Measurements from ENCODE around the gene SOCS4. TPM values are rescaled to one million over a fixed set of nuclear protein-coding genes. Genes with fewer than 3 reads are reported as not detected.

The SOCS4 gene
- total RNA-seq, 4 donors from 2014 or later: 25.4 to 45.0 (median 37.9) TPM

DNA sequence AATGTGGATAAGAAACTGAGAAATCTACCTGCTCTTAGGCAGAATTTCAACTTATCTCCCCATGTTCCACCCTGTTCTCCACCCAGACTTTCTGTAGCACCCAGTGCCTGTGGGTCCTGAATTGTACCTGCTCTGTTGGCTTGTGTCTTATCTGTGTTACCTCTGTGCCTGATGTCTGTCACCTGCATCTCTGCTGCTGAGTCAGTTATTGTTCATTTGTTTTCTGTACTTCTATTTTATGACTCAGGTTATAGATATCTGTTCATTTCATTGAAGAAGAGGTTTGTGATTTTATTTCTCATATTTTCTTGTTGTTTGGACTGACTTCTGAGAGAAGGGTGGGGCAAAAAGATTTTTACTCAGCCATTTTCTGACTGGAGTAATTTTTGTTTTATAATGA lies 11.7 kb downstream of the SOCS4 start:
- Histone ChIP-seq H3K4me3 (no peak overlapping the region), H3K27me3 (no peaks in the 10 kb centered on the region), H3K36me3 (peaks cover 0 to 51% of the 10 kb centered on the region in 2 donors), H3K27ac (no peak overlapping the region), H3K9me3 (no peaks in the 10 kb centered on the region), H3K4me1 (no peaks in the 10 kb centered on the region)
- TF ChIP-seq EP300 (IDR thresholded peaks at IDR 0.05): no peak
- TF ChIP-seq POLR2AphosphoS5 (IDR thresholded peaks at IDR 0.05): no peak
- no peak for TF ChIP-seq POLR2A (IDR thresholded peaks at IDR 0.05)
- TF ChIP-seq, protein P1, sequence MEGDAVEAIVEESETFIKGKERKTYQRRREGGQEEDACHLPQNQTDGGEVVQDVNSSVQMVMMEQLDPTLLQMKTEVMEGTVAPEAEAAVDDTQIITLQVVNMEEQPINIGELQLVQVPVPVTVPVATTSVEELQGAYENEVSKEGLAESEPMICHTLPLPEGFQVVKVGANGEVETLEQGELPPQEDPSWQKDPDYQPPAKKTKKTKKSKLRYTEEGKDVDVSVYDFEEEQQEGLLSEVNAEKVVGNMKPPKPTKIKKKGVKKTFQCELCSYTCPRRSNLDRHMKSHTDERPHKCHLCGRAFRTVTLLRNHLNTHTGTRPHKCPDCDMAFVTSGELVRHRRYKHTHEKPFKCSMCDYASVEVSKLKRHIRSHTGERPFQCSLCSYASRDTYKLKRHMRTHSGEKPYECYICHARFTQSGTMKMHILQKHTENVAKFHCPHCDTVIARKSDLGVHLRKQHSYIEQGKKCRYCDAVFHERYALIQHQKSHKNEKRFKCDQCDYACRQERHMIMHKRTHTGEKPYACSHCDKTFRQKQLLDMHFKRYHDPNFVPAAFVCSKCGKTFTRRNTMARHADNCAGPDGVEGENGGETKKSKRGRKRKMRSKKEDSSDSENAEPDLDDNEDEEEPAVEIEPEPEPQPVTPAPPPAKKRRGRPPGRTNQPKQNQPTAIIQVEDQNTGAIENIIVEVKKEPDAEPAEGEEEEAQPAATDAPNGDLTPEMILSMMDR (IDR thresholded peaks at IDR 0.05): no peak
- ATAC-seq: no peak

DNA sequence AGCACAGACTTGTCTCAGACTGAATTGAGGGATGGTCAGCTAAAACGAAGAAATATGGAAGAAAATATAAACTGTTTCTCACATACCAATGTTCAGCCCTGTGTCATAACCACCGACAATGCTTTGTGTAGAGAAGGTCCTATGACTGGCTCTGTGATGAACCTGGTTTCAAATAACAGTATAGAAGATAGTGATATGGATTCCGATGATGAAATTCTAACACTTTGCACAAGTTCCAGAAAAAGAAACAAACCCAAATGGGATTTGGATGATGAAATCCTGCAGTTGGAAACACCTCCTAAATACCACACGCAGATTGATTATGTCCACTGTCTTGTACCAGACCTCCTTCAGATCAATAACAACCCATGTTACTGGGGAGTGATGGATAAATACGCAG lies 16.5 kb downstream of the SOCS4 start:
- no peak overlapping the region for H3K4me3 ChIP-seq
- 95 to 96% methylated on average over 5 of the region's 5 CpGs for WGBS, 2 donors (ENCODE audit: low coverage in 1 of 2)
- no peaks in the 10 kb centered on the region for H3K27me3 ChIP-seq
- H3K27ac ChIP-seq: no peak overlapping the region
- no peaks in the 10 kb centered on the region for H3K4me1 ChIP-seq
- ATAC-seq: no peak
- peaks cover 0 to 17% of the 10 kb centered on the region in 2 donors for H3K36me3 ChIP-seq
- no peaks in the 10 kb centered on the region for H3K9me3 ChIP-seq
- TF ChIP-seq, protein P1 (IDR thresholded peaks at IDR 0.05): no peak
- TF ChIP-seq EP300 (IDR thresholded peaks at IDR 0.05) (no peak), POLR2A (IDR thresholded peaks at IDR 0.05) (no peak), POLR2AphosphoS5 (IDR thresholded peaks at IDR 0.05) (no peak)

DNA sequence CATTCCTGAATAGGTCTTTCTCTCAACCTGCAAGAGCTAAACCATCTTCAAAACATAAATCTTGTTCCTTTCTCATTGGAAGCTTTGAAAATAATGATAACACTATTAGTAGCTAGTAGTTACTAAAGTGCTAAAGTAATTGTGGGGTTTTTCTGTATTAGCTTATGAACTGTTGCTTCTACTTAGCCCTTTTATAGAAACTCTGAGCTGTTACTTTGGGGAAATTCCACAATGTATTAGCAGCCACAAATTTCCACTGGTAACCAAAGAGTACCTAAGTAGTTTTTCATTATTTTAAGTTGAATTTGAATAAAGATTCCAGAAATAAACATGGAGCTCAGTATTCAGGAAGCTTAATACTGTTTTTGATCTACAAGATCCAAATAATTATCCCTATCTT lies 18.1 kb downstream of the SOCS4 start:
- no peak for ATAC-seq

DNA sequence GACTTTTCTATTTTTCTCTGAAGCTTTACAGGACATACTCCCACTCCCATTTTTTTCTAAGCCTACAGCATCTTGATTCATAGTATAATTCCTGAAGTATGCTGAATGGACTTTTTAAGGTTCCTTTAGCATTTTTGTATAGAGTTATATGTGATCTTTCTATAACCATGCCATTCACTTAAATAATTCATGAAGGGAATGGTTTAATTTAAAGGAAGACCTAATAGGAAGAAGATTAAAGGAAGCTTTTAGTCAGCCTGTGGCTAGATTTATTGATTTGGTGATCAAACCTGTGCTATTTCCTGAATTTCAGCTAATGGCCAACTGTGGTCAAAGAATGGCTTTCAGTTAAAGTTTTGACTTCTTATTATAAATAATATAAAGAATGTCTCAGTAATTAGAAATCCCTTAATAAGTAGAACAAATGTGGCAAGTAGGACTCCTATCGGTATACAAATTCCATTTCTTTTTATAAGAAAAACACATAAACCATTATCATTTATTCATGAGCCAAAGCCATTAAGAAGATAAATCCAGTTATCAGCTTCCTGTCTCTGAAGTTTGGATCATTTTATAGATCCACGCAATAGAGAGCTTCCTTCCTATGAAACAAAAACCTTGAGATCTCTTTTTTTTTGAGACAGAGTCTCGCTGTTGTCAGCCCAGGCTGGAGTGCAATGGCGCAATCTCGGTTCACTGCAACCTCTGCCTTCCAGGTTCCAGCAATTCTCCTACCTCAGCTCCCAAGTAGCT lies 20.4 kb downstream of the SOCS4 start:
- no peak overlapping the region for H3K4me3 ChIP-seq
- no peaks in the 10 kb centered on the region for H3K27me3 ChIP-seq
- no peaks in the 10 kb centered on the region for H3K9me3 ChIP-seq
- WGBS, 2 donors (ENCODE audit: low coverage in 1 of 2): 85 to 94% methylated on average over 4 to 5 of the region's 5 CpGs
- H3K4me1 ChIP-seq: peaks cover 0 to 10% (median 5%) of the 10 kb centered on the region in 3 donors
- no peak for ATAC-seq
- TF ChIP-seq POLR2A (IDR thresholded peaks at IDR 0.05) (no peak), POLR2AphosphoS5 (IDR thresholded peaks at IDR 0.05) (no peak), EP300 (IDR thresholded peaks at IDR 0.05) (no peak)
- TF ChIP-seq, protein P1 (IDR thresholded peaks at IDR 0.05): no peak
- H3K36me3 ChIP-seq: peaks cover 0 to 17% of the 10 kb centered on the region in 2 donors
- H3K27ac ChIP-seq: no peak overlapping the region

More for the DNA sequence above, 18.1 kb downstream of the SOCS4 start:
- Histone ChIP-seq H3K4me3 (no peak overlapping the region), H3K36me3 (peaks cover 0 to 17% of the 10 kb centered on the region in 2 donors), H3K27me3 (no peaks in the 10 kb centered on the region), H3K27ac (no peak overlapping the region), H3K9me3 (no peaks in the 10 kb centered on the region), H3K4me1 (no peaks in the 10 kb centered on the region)
- TF ChIP-seq POLR2AphosphoS5 (IDR thresholded peaks at IDR 0.05): no peak
- TF ChIP-seq, protein P1 (IDR thresholded peaks at IDR 0.05): no peak
- TF ChIP-seq EP300 (IDR thresholded peaks at IDR 0.05): no peak
- no peak for TF ChIP-seq POLR2A (IDR thresholded peaks at IDR 0.05)

DNA sequence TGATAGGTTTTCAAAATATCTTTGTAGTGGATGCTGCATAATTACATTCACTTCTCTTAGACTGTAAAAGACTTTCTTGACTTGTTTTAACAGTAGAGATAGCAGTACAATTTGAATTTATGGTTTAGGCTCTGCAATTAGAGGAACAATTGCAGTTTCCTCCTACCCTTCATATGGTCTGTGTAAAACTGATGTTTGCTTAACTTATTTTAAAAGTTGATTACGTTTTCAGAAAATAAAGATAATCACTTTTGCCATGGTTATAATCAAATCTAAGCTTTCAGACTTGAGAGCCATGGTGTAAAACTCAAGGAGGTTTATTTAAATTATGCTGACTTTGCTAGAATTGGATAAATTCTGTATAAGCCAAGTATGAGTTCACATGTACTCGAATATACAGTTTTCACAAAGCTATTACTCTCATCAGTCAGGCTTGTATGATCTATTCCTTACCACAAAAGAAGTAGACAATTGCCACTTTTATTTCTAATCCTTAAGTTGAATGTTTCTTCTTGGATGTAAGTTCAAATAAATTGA lies 21.9 kb downstream of the SOCS4 start:
- no peak overlapping the region for H3K27ac ChIP-seq
- no peak for TF ChIP-seq POLR2A (IDR thresholded peaks at IDR 0.05)
- TF ChIP-seq, protein P1 (IDR thresholded peaks at IDR 0.05): no peak
- TF ChIP-seq EP300 (IDR thresholded peaks at IDR 0.05): no peak
- TF ChIP-seq POLR2AphosphoS5 (IDR thresholded peaks at IDR 0.05): no peak
- H3K4me1 ChIP-seq: peaks cover 4 to 25% (median 15%) of the 10 kb centered on the region in 3 donors
- no peaks in the 10 kb centered on the region for H3K27me3 ChIP-seq
- H3K9me3 ChIP-seq: no peaks in the 10 kb centered on the region
- ATAC-seq: no peak
- WGBS, 2 donors (ENCODE audit: low coverage in 1 of 2): 63 to 74% methylated on average over 2 of the region's 2 CpGs
- H3K4me3 ChIP-seq: no peak overlapping the region
- H3K36me3 ChIP-seq: peaks cover 0 to 5% of the 10 kb centered on the region in 2 donors
